ENCODE measurements around the gene VSX1.

Gene VSX1

GRCh38 chr20:25054096-25054820 lies 27.7 kb downstream of the VSX1 start:
- no peak for TF ChIP-seq REST (IDR thresholded peaks at IDR 0.05; ENCODE audit: insufficient read depth in 1 of 2, low read depth in 2 of 2, low read length in 2 of 2)
- TF ChIP-seq FOXP2 (optimal IDR thresholded peaks at IDR 0.05; ENCODE audit: borderline replicate concordance, extremely low read depth, extremely low read length, insufficient read depth), result no peak
- no peak for TF ChIP-seq TAF1 (IDR thresholded peaks at IDR 0.05; ENCODE audit: borderline replicate concordance, insufficient read depth, low read length)
- no peak for TF ChIP-seq POLR2AphosphoS5 (IDR thresholded peaks at IDR 0.05; ENCODE audit: low read depth, low read length)
- TF ChIP-seq SIN3A (IDR thresholded peaks at IDR 0.05; ENCODE audit: borderline replicate concordance, insufficient read depth, low read length), result no peak

GRCh38 chr20:25053255-25054031 lies 28.5 kb downstream of the VSX1 start:
- no peak for TF ChIP-seq SIN3A (IDR thresholded peaks at IDR 0.05; ENCODE audit: borderline replicate concordance, insufficient read depth, low read length)
- TF ChIP-seq REST (IDR thresholded peaks at IDR 0.05; ENCODE audit: insufficient read depth in 1 of 2, low read depth in 2 of 2, low read length in 2 of 2), result no peak
- TF ChIP-seq FOXP2 (optimal IDR thresholded peaks at IDR 0.05; ENCODE audit: borderline replicate concordance, extremely low read depth, extremely low read length, insufficient read depth), result no peak
- TF ChIP-seq POLR2AphosphoS5 (IDR thresholded peaks at IDR 0.05; ENCODE audit: low read depth, low read length), result no peak
- no peak for TF ChIP-seq TAF1 (IDR thresholded peaks at IDR 0.05; ENCODE audit: borderline replicate concordance, insufficient read depth, low read length)

- TF ChIP-seq POLR2AphosphoS5 (IDR thresholded peaks at IDR 0.05; ENCODE audit: low read depth, low read length), result no peak
Observed at GRCh38 chr20:25052255-25053194, 29.4 kb downstream of the VSX1 start.

- no peak for TF ChIP-seq TAF1 (IDR thresholded peaks at IDR 0.05; ENCODE audit: borderline replicate concordance, insufficient read depth, low read length)
- TF ChIP-seq POLR2AphosphoS5 (IDR thresholded peaks at IDR 0.05; ENCODE audit: low read depth, low read length), result no peak
- TF ChIP-seq SIN3A (IDR thresholded peaks at IDR 0.05; ENCODE audit: borderline replicate concordance, insufficient read depth, low read length), result no peak
- no peak for TF ChIP-seq REST (IDR thresholded peaks at IDR 0.05; ENCODE audit: insufficient read depth in 1 of 2, low read depth in 2 of 2, low read length in 2 of 2)
- TF ChIP-seq FOXP2 (optimal IDR thresholded peaks at IDR 0.05; ENCODE audit: borderline replicate concordance, extremely low read depth, extremely low read length, insufficient read depth), result no peak
Observed at GRCh38 chr20:25051386-25052155, 30.4 kb downstream of the VSX1 start.

All from PFSK-1 (cell line).